MM.1S (cell line): ENCODE data around the gene SLC51B.

Source experiments
- EZH2phosphoT487 ChIP-seq: fragments of 300-600 bp; sonication (generic); IDR thresholded peaks from 2 replicates; pipeline ENCODE4 v1.6.1; 2018; ENCODE audit warnings: antibody characterized with exemption, low read length
- TF ChIP-seq, protein P1 (sequence below): fragments of 300-600 bp; sonication (generic); IDR thresholded peaks from 2 replicates; pipeline ENCODE4 v1.5.1; 2016; ENCODE audit warnings: antibody characterized with exemption, low read length, mixed read lengths

DNA sequence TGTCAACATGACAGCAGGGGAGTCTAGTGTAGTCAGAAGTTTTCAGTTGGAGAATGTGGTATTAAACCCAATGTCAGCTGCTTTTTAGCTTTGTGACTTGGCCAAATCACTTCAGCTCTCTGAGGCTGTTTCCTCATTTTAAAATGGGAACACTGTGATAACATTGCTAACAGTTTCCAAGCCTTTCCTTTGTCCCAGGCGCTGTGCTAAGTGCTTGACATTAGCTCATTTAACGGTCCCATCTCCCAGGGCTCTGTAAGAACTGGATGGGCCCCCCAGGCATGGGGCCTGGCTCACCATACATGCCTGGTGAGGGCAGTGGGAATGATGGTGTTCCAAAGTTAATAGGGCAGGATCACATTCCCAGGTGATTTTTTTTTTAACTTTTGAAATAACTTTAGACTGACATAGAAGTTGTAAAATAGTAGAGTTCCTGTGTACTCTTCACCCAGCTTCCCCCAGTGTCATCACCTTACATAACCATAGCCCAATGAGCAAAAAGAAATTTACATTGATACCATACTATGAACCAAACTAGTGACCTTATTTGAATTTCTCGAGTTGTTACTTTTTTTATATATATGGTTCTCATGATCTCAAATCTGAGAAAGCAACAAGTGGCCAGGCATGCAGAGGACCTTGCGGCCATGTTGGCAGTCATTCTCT, 14.9 kb downstream of the SLC51B start:
- TF ChIP-seq EZH2phosphoT487 = no peak
- TF ChIP-seq, protein P1, sequence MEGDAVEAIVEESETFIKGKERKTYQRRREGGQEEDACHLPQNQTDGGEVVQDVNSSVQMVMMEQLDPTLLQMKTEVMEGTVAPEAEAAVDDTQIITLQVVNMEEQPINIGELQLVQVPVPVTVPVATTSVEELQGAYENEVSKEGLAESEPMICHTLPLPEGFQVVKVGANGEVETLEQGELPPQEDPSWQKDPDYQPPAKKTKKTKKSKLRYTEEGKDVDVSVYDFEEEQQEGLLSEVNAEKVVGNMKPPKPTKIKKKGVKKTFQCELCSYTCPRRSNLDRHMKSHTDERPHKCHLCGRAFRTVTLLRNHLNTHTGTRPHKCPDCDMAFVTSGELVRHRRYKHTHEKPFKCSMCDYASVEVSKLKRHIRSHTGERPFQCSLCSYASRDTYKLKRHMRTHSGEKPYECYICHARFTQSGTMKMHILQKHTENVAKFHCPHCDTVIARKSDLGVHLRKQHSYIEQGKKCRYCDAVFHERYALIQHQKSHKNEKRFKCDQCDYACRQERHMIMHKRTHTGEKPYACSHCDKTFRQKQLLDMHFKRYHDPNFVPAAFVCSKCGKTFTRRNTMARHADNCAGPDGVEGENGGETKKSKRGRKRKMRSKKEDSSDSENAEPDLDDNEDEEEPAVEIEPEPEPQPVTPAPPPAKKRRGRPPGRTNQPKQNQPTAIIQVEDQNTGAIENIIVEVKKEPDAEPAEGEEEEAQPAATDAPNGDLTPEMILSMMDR = no peak
